GM21717 (cell line): ENCODE measurements around the gene IP6K1.
"Not testable (repeated sequence)": the region's sequence is repeated elsewhere in the genome, so short reads cannot be mapped to it uniquely, and the experiment has no call there.

Source experiments
- ATAC-seq: cut with Tn5 transposase; IDR thresholded peaks from one replicate; pipeline ENCODE4 v1.9.1; 2021; ENCODE audit warnings: mild to moderate bottlenecking, moderate library complexity; ENCODE audit not compliant: unreplicated experiment

The IP6K1 gene

DNA sequence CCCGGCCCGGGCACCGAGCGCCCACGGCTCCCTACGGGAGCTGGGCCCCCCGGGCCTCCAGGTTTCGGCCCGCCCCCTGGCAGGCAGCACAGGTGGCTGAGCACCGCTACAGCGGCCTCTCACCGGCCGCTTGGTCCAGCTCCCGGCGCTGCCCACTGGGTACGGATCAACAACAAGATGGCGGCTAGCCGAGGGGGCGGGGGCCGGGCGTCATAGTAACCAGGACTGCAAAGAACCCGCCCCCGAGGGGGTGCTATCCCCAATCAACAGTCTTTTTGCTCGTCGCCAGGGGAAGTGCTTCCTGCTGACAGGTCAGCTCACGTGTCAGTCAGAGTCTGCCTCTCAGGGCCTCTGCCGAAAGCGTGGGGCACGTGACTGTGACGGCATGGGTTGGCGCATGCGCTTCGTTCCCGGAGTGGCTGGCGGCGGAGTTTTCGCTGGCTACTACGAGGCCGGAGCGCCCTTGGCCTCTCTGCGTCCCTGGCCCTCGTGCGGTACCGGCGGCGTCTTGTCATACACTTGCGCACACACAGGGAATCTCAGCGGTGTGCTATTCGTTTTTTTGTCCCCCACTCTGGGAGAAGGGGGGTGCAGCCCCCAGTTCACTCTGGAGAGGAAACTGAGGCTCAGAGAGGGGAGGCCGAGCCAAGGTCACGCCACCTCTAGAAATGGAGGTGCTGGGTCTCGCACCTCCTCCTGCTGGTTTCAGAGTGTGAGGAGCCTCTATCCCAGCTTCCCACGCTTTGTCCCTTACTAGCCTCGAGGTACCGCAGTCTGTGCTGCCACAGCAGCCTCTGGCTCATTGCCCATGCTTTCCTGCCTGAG lies at the start of gene IP6K1:
Gene IP6K1 (minus strand): TSS at position 186 of the 825 bp plus-strand sequence. CDS start 38,502 bp downstream, outside the sequence.
- peak; percentile 95 for ATAC-seq

GRCh38 chr3:49831341-49831740 lies 45.0 kb upstream of the IP6K1 start:
- no peak for ATAC-seq

DNA sequence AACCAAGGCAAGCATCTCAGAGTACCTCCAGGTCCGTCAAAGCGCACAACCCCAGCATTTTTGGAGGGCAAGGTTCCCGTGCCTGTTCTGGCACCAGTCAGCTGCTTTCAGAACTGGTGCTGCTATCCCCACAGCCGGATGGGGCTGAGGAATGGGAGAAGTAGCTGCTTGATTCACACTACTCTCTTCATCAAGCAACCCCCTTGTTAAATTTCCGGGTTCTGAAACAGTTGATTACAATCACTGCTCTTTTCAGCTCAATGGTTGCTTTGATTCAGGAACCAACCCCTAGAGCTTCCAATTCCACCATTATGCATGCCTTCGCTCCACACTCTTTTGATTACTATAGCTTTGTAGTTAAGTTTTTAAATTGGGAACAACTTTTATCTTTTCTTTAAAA lies 39.7 kb upstream of the IP6K1 start:
- ATAC-seq = no peak

- ATAC-seq = not testable (repeated sequence)
Observed at GRCh38 chr3:49823131-49823530, 36.8 kb upstream of the IP6K1 start.

DNA sequence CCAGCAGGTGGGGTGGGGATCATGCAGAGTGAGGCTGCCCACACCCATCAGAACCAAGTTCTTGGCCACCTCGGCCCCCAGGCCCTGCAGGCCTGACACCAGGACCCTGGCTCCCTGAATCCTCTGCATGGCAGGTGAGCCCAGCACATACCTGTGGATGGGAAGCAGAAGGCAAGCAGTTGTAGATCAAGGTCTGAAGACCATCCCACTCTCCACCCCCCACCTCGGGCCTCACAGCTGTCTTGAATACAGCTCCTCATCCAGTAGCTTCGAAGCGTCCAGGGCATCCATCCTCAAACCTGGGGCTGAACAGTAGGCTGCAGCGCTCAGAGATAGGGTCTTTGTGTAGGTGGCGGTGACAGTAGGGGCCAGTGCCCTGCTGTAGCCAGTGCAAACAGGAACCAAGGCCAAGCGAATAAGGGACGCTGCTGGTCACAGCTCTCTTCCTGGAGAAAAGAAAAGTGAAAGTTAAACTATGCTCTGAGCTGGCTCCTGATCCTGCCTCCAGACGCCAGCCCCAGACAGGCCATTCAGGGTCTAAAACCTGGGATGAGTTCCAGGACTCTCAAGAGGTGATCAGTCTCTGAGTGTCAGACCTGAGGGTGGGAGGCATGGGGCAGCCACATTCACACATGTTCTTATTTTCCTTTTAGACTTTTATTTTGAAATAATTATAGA lies 27.3 kb upstream of the IP6K1 start, which contains the start of gene UBA7:
Gene UBA7 (minus strand): TSS at position 457 of the 678 bp plus-strand sequence. CDS start 166 bp downstream, at position 291.
- no peak for ATAC-seq

DNA sequence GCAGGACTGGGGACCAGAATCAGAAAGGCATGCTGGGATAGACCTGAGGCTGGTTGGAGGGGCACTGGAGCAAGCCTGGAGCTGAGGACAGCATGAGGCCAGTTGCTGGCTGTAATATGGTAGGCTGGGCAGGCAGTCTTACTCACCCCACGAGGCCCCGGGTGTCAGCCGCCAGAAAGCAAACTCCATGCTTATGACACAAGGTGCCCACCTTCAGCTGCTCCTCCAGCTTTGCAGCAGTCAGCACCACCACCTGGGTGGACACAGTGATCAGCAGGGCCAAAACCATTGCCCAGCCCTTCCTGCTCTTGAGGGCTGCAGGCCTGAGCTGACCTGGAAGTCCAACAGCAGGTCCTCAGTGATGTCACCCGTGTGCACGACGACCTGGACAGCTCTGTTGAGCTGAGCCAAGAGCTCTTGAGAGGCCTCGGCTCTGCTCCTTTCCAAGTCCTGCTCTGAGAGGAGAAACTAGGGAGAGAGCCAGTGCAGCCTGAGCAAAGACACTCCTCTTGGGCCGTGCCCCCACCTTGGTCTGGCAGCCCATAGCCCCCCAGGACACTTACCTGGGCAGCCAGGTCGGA lies 26.7 kb upstream of the IP6K1 start:
- no peak for ATAC-seq

- no peak for ATAC-seq
Observed at GRCh38 chr3:49807431-49808114, 21.2 kb upstream of the IP6K1 start.

GRCh38 chr3:49806850-49807249 lies 20.5 kb upstream of the IP6K1 start:
- no peak for ATAC-seq

- no peak for ATAC-seq
Observed at GRCh38 chr3:49805897-49806701, 19.8 kb upstream of the IP6K1 start.

DNA sequence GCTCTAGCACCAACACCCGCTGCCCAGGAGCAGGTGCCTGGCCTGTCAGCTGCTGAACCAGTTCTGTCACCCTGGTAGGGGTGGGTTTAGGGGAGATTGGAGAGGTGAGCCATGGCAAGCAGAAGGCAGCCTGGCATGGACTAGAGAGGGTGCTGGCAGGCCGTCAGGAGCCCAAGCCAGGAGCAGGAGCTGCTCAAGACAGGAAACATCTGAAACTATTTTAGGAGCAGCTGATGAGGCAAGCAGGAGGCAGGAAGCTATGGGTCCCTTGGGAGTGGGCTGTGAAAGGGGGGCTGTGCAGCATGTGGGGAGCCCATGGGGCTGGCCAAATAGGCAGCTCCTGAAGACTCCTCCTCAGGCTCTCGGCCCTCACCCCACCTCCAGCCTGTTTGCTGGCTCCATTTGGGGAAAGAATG lies 19.0 kb upstream of the IP6K1 start:
- no peak for ATAC-seq

DNA sequence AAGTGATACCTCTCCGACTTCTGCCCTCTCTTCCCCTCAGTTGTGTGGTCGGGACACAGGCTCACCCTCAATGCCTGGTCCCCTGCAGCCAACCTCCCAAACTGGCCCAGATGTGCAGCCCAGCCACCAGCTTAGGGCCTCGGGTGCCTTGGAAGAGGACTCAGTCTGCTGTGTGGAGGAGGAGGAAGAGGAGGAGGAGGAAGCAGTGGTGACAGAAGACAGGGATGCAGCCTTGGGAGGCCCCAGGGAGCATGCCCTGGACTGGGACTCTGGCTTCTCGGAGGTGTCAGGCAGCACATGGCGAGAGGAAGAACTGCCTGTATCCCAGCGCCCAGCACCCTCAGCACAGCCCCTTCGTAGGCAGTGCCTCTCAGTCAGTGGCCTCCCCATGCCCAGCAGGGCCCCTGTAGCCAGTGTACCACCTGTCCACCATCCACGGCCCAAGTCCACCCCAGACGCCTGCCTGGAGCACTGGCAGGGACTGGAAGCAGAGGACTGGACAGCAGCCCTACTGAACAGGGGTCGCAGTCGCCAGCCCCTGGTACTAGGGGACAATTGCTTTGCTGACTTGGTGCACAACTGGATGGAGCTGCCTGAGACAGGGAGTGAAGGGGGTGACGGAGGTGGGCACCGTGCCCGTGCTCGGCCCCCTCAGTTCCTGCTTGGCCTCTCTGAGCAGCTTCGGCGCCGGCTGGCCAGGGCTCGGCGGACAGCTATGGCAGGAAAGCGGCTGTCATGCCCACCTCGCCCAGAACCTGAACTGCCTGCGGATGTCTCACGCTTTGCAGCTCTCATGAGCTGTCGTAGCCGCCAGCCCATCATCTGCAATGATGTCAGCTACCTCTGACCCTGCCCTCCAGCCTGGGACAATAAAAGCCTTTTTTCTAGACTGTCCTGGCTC lies 18.0 kb upstream of the IP6K1 start:
- ATAC-seq = no peak

DNA sequence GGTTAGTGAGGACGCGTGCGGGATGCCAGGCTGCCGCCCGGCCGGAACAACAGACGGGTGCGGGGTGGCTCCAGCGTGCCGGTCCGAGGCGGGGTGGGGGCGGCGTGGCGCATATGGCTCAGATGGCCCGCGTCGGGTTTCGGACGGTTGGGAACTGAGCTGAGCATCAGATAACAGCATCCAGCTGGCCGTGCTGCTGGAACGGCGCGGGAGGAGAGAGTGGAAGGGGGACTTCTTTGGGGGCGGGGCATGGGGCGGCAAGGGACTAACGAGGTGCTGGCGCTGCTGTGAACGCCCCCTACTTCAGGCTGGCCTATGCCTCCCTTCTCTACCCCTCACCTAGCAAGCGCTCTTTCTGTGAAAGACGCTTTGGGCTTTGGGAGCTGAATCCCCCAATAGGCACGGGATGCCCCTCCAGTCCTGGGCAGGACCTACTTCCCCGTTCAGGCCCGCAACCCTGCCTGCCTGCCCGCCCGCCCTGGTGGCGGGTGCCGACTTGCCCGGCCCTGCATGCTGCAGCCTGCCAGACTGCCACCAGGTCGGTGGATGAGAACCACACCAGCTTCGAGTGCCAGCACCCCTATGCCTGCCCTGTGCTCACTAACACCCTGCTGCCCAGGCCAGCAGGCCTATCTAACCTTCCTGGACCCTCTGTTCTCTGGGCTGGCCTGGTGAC lies 17.3 kb upstream of the IP6K1 start:
- ATAC-seq = no peak

DNA sequence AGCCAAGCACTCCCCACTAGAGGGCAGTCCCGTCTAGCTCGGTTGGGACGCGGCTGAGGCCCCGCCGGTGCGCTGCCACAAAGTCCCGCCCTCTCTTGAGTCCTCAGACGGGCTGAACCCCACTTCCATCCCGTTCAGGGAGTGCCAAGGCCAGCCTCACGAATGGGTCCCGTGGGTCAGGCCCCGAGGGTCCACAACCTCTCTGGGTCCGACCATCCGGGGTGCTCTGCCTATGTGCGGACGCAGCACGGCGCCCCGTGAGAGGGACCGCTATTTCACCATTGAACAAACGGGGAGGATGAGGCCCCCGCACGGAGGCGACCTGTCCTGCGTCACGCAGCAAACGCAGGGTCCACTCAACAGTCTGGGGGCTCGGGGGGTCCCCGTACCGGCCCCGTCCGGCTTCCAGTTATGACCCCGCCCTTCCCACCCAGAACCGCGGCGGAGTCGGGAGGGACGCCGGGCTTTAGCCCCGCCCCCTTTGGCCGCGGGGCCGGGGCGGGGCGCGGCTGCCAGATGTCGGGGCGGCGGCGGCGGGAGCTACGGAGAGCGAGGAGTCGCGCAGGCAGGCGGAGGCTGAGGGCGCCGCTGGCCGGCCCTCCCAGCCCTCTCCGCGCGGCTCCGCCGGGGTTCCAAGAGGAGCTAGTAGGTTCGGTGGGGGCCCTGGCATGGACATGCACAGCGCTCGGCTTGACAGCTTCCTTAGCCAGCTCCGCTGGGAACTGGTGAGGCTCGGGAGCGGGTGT lies 16.6 kb upstream of the IP6K1 start, which contains the start of gene INKA1:
Gene INKA1 (plus strand): TSS at position 543 of the 746 bp plus-strand sequence. CDS start 132 bp downstream, at position 675.
- peak; percentile 61 for ATAC-seq

DNA sequence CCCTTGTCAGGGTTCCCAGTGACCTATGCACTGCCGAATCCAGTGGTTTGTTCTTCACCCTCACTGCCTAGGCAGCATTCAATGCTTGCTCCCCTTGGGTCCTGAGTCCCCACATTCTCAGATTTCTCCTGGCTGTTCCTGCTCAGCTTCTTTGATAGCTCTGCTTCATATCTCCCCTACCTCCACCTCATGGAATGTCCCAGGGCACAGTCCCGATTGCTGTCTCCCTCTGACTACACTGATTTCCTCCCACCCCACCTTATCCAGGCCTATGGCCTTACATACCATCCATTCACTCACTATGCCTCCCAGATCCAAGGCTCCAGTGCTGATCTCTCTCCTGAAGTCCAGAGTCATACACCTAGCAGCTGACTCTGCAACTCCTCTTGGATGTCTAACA lies 14.8 kb upstream of the IP6K1 start:
- no peak for ATAC-seq

- no peak for ATAC-seq
Observed at GRCh38 chr3:49799761-49800160, 13.4 kb upstream of the IP6K1 start, which contains the start of gene CDHR4. CDHR4 (minus strand) TSS chr3:49799873; CDS start chr3:49799812, 61 bp downstream.

DNA sequence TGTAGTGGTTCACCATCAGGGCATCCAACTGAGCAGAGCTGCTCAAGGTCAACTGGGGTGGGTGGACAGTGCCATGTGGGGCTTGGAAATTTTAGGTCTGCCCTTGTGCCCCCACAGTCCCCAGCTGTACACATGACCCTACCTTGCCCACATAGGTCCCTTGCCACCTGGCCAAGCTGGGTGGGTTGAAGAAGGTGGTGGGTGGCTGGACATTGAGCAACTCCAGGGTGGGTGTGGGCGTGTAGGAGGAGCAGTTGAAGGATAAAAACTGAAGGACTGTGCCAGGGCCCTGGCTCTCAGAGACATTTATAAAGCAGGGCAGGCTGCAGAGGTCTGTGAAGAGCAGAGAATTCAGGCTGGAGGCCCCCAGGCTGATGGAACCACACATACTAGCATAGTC lies 12.8 kb upstream of the IP6K1 start:
- ATAC-seq = no peak

GRCh38 chr3:49794926-49795905 lies 8.9 kb upstream of the IP6K1 start:
- no peak for ATAC-seq
